ENCODE data around the gene CHPF. TPM values are rescaled to one million over a fixed set of nuclear protein-coding genes. Genes with fewer than 3 reads are reported as not detected.

Gene CHPF
- polyA plus RNA-seq, 4 donors: 8.7 to 96.1 (median 50.4) TPM

GRCh38 chr2:219499555-219499954 lies 44.1 kb downstream of the CHPF start:
- WGBS, 3 donors: 48 to 70% (median 65%) methylated on average over 1 of the region's 1 CpG
- H3K4me1 ChIP-seq (ENCODE audit: control insufficient read depth in 3 of 3, insufficient read depth in 2 of 3, low read depth in 1 of 3, low read length in 2 of 3): peaks cover 4 to 55% (median 7%) of the 10 kb centered on the region in 3 donors

GRCh38 chr2:219499058-219499307 lies 44.6 kb downstream of the CHPF start:
- Histone ChIP-seq H3K36me3 (ENCODE audit: control insufficient read depth in 3 of 3, insufficient read depth in 2 of 3, low read depth in 1 of 3, low read length in 3 of 3) (peaks cover 3 to 28% (median 3%) of the 10 kb centered on the region in 3 donors), H3K4me1 (ENCODE audit: control insufficient read depth in 3 of 3, insufficient read depth in 2 of 3, low read depth in 1 of 3, low read length in 2 of 3) (peaks cover 4 to 55% (median 7%) of the 10 kb centered on the region in 3 donors), H3K4me3 (ENCODE audit: low read depth in 1 of 3, low read length in 3 of 3) (peak overlapping the region; percentile 69 to 79 (median 77)), H3K27ac (ENCODE audit: low read depth in 1 of 3, low read length in 2 of 3) (peak overlapping the region; percentile 41 to 94 (median 70)), H3K9me3 (ENCODE audit: control insufficient read depth in 2 of 2, insufficient read depth in 1 of 2, low read depth in 1 of 2, low read length in 1 of 2) (no peaks in the 10 kb centered on the region), H3K27me3 (ENCODE audit: control insufficient read depth in 3 of 3, insufficient read depth in 3 of 3, low read length in 3 of 3) (peaks cover 0 to 43% (median 3%) of the 10 kb centered on the region in 3 donors)
- DNase-seq: no peak
- 0% methylated on average over 3 of the region's 3 CpGs for WGBS, 3 donors
- FAIRE-seq: no peak

More at GRCh38 chr2:219499555-219499954, 44.1 kb downstream of the CHPF start:
- H3K36me3 ChIP-seq (ENCODE audit: control insufficient read depth in 3 of 3, insufficient read depth in 2 of 3, low read depth in 1 of 3, low read length in 3 of 3): peaks cover 3 to 34% (median 4%) of the 10 kb centered on the region in 3 donors
- no peaks in the 10 kb centered on the region for H3K9me3 ChIP-seq (ENCODE audit: control insufficient read depth in 2 of 2, insufficient read depth in 1 of 2, low read depth in 1 of 2, low read length in 1 of 2)
- FAIRE-seq (no peak), DNase-seq (no peak)
- peak overlapping the region in 2 of 3 donors; percentile 77 to 79 for H3K4me3 ChIP-seq (ENCODE audit: low read depth in 1 of 3, low read length in 3 of 3)
- H3K27ac ChIP-seq (ENCODE audit: low read depth in 1 of 3, low read length in 2 of 3): no peak overlapping the region
- H3K27me3 ChIP-seq (ENCODE audit: control insufficient read depth in 3 of 3, insufficient read depth in 3 of 3, low read length in 3 of 3): peaks cover 0 to 38% (median 3%) of the 10 kb centered on the region in 3 donors

- Histone ChIP-seq H3K27me3 (ENCODE audit: control insufficient read depth in 3 of 3, insufficient read depth in 3 of 3, low read length in 3 of 3) (peaks cover 0 to 48% (median 7%) of the 10 kb centered on the region in 3 donors), H3K27ac (ENCODE audit: low read depth in 1 of 3, low read length in 2 of 3) (peak within 1 kb of the TSS; percentile 94 to 99 (median 99)), H3K4me3 (ENCODE audit: low read depth in 1 of 3, low read length in 3 of 3) (peak within 1 kb of the TSS; percentile 69 to 79 (median 77)), H3K36me3 (ENCODE audit: control insufficient read depth in 3 of 3, insufficient read depth in 2 of 3, low read depth in 1 of 3, low read length in 3 of 3) (peaks cover 0 to 23% (median 0%) of the 10 kb centered on the region in 3 donors), H3K9me3 (ENCODE audit: control insufficient read depth in 2 of 2, insufficient read depth in 1 of 2, low read depth in 1 of 2, low read length in 1 of 2) (no peaks in the 10 kb centered on the region), H3K4me1 (ENCODE audit: control insufficient read depth in 3 of 3, insufficient read depth in 2 of 3, low read depth in 1 of 3, low read length in 2 of 3) (peaks cover 4 to 55% (median 7%) of the 10 kb centered on the region in 3 donors)
- DNase-seq (peak; percentile 99), FAIRE-seq (no peak)
- WGBS, 3 donors: 0 to 1% (median 1%) methylated on average over 49 of the region's 49 CpGs
Measured at GRCh38 chr2:219498280-219499057, 45.1 kb downstream of the CHPF start, which contains the start of gene GMPPA. TSS of gene GMPPA (plus strand) at chr2:219498891. CDS start at chr2:219499976, 1,085 bp downstream.

GRCh38 chr2:219497495-219498279 lies 45.9 kb downstream of the CHPF start:
- peaks cover 4 to 55% (median 7%) of the 10 kb centered on the region in 3 donors for H3K4me1 ChIP-seq (ENCODE audit: control insufficient read depth in 3 of 3, insufficient read depth in 2 of 3, low read depth in 1 of 3, low read length in 2 of 3)
- H3K9me3 ChIP-seq (ENCODE audit: control insufficient read depth in 2 of 2, insufficient read depth in 1 of 2, low read depth in 1 of 2, low read length in 1 of 2): no peaks in the 10 kb centered on the region
- 0 to 2% (median 2%) methylated on average over 55 to 59 of the region's 59 CpGs for WGBS, 3 donors
- peak overlapping the region; percentile 44 to 79 (median 77) for H3K4me3 ChIP-seq (ENCODE audit: low read depth in 1 of 3, low read length in 3 of 3)
- DNase-seq: peak; percentile 81 to 89
- H3K27ac ChIP-seq (ENCODE audit: low read depth in 1 of 3, low read length in 2 of 3): peak overlapping the region; percentile 94 to 99 (median 99)
- H3K36me3 ChIP-seq (ENCODE audit: control insufficient read depth in 3 of 3, insufficient read depth in 2 of 3, low read depth in 1 of 3, low read length in 3 of 3): peaks cover 0 to 22% (median 0%) of the 10 kb centered on the region in 3 donors
- peaks cover 0 to 56% (median 10%) of the 10 kb centered on the region in 3 donors for H3K27me3 ChIP-seq (ENCODE audit: control insufficient read depth in 3 of 3, insufficient read depth in 3 of 3, low read length in 3 of 3)
- no peak for FAIRE-seq

- 8 to 11% (median 9%) methylated on average over 38 to 61 of the region's 61 CpGs for WGBS, 3 donors
- Histone ChIP-seq H3K4me3 (ENCODE audit: low read depth in 1 of 3, low read length in 3 of 3) (peak overlapping the region in 2 of 3 donors; percentile 77 to 79), H3K27me3 (ENCODE audit: control insufficient read depth in 3 of 3, insufficient read depth in 3 of 3, low read length in 3 of 3) (peaks cover 0 to 64% (median 10%) of the 10 kb centered on the region in 3 donors)
Measured at GRCh38 chr2:219496825-219497494, 46.6 kb downstream of the CHPF start.

GRCh38 chr2:219496247-219496824 lies 47.3 kb downstream of the CHPF start:
- 25 to 27% (median 27%) methylated on average over 19 to 20 of the region's 20 CpGs for WGBS, 3 donors
- DNase-seq (no peak), FAIRE-seq (no peak)
- Histone ChIP-seq H3K4me3 (ENCODE audit: low read depth in 1 of 3, low read length in 3 of 3) (peak overlapping the region in 1 of 3 donors; percentile 77), H3K4me1 (ENCODE audit: control insufficient read depth in 3 of 3, insufficient read depth in 2 of 3, low read depth in 1 of 3, low read length in 2 of 3) (peaks cover 4 to 49% (median 7%) of the 10 kb centered on the region in 3 donors), H3K36me3 (ENCODE audit: control insufficient read depth in 3 of 3, insufficient read depth in 2 of 3, low read depth in 1 of 3, low read length in 3 of 3) (peaks cover 0 to 9% (median 0%) of the 10 kb centered on the region in 3 donors), H3K9me3 (ENCODE audit: control insufficient read depth in 2 of 2, insufficient read depth in 1 of 2, low read depth in 1 of 2, low read length in 1 of 2) (no peaks in the 10 kb centered on the region), H3K27ac (ENCODE audit: low read depth in 1 of 3, low read length in 2 of 3) (no peak overlapping the region), H3K27me3 (ENCODE audit: control insufficient read depth in 3 of 3, insufficient read depth in 3 of 3, low read length in 3 of 3) (peaks cover 0 to 69% (median 10%) of the 10 kb centered on the region in 3 donors)

More at GRCh38 chr2:219496825-219497494, 46.6 kb downstream of the CHPF start:
- Histone ChIP-seq H3K4me1 (ENCODE audit: control insufficient read depth in 3 of 3, insufficient read depth in 2 of 3, low read depth in 1 of 3, low read length in 2 of 3) (peaks cover 4 to 55% (median 7%) of the 10 kb centered on the region in 3 donors), H3K27ac (ENCODE audit: low read depth in 1 of 3, low read length in 2 of 3) (no peak overlapping the region), H3K9me3 (ENCODE audit: control insufficient read depth in 2 of 2, insufficient read depth in 1 of 2, low read depth in 1 of 2, low read length in 1 of 2) (no peaks in the 10 kb centered on the region), H3K36me3 (ENCODE audit: control insufficient read depth in 3 of 3, insufficient read depth in 2 of 3, low read depth in 1 of 3, low read length in 3 of 3) (peaks cover 0 to 15% (median 0%) of the 10 kb centered on the region in 3 donors)
- FAIRE-seq (no peak), DNase-seq (peak; percentile 19 to 53)

GRCh38 chr2:219495531-219496122 lies 48.0 kb downstream of the CHPF start:
- peaks cover 4 to 42% (median 7%) of the 10 kb centered on the region in 3 donors for H3K4me1 ChIP-seq (ENCODE audit: control insufficient read depth in 3 of 3, insufficient read depth in 2 of 3, low read depth in 1 of 3, low read length in 2 of 3)
- H3K4me3 ChIP-seq (ENCODE audit: low read depth in 1 of 3, low read length in 3 of 3): no peak overlapping the region
- DNase-seq (peak; percentile 53 to 63), FAIRE-seq (no peak)
- H3K27ac ChIP-seq (ENCODE audit: low read depth in 1 of 3, low read length in 2 of 3): no peak overlapping the region
- no peaks in the 10 kb centered on the region for H3K9me3 ChIP-seq (ENCODE audit: control insufficient read depth in 2 of 2, insufficient read depth in 1 of 2, low read depth in 1 of 2, low read length in 1 of 2)
- peaks cover 0 to 4% (median 0%) of the 10 kb centered on the region in 3 donors for H3K36me3 ChIP-seq (ENCODE audit: control insufficient read depth in 3 of 3, insufficient read depth in 2 of 3, low read depth in 1 of 3, low read length in 3 of 3)
- H3K27me3 ChIP-seq (ENCODE audit: control insufficient read depth in 3 of 3, insufficient read depth in 3 of 3, low read length in 3 of 3): peaks cover 0 to 69% (median 10%) of the 10 kb centered on the region in 3 donors
- WGBS, 3 donors: 17 to 22% (median 22%) methylated on average over 13 to 14 of the region's 14 CpGs

All from small intestine (tissue), 7 donors.